ENCODE measurements around the gene RALGAPA2.

RALGAPA2 gene

GRCh38 chr20:20483328-20483727 lies 229.1 kb downstream of the RALGAPA2 start:
- no peaks in the 10 kb centered on the region for H3K36me3 ChIP-seq (ENCODE audit: control insufficient read depth, insufficient read depth, low read length)
- no peak overlapping the region for H3K4me3 ChIP-seq (ENCODE audit: low read length)
- no peak overlapping the region for H3K9ac ChIP-seq (ENCODE audit: low read length)
- no peaks in the 10 kb centered on the region for H3K4me1 ChIP-seq (ENCODE audit: control insufficient read depth, insufficient read depth, low read length)
- H3K9me3 ChIP-seq (ENCODE audit: control insufficient read depth, low read length) = no peaks in the 10 kb centered on the region
- H3K27me3 ChIP-seq (ENCODE audit: control insufficient read depth, insufficient read depth, low read length) = no peaks in the 10 kb centered on the region

GRCh38 chr20:20482453-20482852 lies 230.0 kb downstream of the RALGAPA2 start:
- no peaks in the 10 kb centered on the region for H3K27me3 ChIP-seq (ENCODE audit: control insufficient read depth, insufficient read depth, low read length)
- no peaks in the 10 kb centered on the region for H3K9me3 ChIP-seq (ENCODE audit: control insufficient read depth, low read length)
- no peaks in the 10 kb centered on the region for H3K36me3 ChIP-seq (ENCODE audit: control insufficient read depth, insufficient read depth, low read length)

DNA sequence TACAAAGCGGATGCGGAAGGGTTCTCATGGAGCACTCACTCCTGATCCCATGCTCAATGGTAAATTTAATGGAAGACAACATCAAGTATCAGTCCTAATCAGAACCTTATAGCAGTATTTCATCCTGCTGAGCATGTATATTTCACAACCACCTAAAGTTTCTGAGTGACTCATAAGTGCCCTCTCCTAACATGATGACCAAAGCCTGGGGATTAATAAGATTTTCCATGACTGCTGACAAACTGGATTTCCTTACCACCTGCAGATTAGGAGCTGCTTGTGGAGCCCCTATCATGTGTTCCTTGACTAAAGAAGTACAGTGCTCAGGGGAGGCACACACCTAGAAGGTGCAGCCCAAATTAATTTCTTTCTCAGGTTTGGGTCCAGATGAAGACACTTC lies 231.8 kb downstream of the RALGAPA2 start:
- no peak overlapping the region for H3K4me3 ChIP-seq (ENCODE audit: low read length)
- H3K9me3 ChIP-seq (ENCODE audit: control insufficient read depth, low read length) = no peaks in the 10 kb centered on the region
- H3K27me3 ChIP-seq (ENCODE audit: control insufficient read depth, insufficient read depth, low read length) = no peaks in the 10 kb centered on the region
- no peaks in the 10 kb centered on the region for H3K36me3 ChIP-seq (ENCODE audit: control insufficient read depth, insufficient read depth, low read length)
- H3K9ac ChIP-seq (ENCODE audit: low read length) = no peak overlapping the region
- no peaks in the 10 kb centered on the region for H3K4me1 ChIP-seq (ENCODE audit: control insufficient read depth, insufficient read depth, low read length)

More at GRCh38 chr20:20482453-20482852, 230.0 kb downstream of the RALGAPA2 start:
- Histone ChIP-seq H3K4me3 (ENCODE audit: low read length) (no peak overlapping the region), H3K4me1 (ENCODE audit: control insufficient read depth, insufficient read depth, low read length) (no peaks in the 10 kb centered on the region), H3K9ac (ENCODE audit: low read length) (no peak overlapping the region)

DNA sequence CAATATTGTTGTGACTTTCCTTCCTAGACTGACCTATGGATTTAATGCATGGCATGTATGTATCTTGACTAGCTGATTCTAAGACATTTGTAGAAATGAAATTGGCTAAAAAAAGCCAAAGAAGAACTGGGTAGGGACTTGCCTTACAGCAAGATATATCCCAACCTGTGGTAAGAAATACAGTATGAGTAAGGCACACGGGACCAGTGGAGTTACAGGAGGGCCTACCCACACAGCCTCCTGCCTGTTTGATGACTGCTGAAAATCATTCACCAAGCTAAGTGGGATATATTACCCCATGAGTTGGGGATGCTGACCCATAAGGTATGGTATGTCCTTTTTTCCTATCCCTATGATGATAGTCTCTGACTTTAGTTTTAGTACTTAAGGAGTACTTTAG lies 232.3 kb downstream of the RALGAPA2 start:
- no peaks in the 10 kb centered on the region for H3K9me3 ChIP-seq (ENCODE audit: control insufficient read depth, low read length)
- no peak overlapping the region for H3K4me3 ChIP-seq (ENCODE audit: low read length)
- no peaks in the 10 kb centered on the region for H3K36me3 ChIP-seq (ENCODE audit: control insufficient read depth, insufficient read depth, low read length)
- H3K9ac ChIP-seq (ENCODE audit: low read length) = no peak overlapping the region
- no peaks in the 10 kb centered on the region for H3K4me1 ChIP-seq (ENCODE audit: control insufficient read depth, insufficient read depth, low read length)
- H3K27me3 ChIP-seq (ENCODE audit: control insufficient read depth, insufficient read depth, low read length) = no peaks in the 10 kb centered on the region

DNA sequence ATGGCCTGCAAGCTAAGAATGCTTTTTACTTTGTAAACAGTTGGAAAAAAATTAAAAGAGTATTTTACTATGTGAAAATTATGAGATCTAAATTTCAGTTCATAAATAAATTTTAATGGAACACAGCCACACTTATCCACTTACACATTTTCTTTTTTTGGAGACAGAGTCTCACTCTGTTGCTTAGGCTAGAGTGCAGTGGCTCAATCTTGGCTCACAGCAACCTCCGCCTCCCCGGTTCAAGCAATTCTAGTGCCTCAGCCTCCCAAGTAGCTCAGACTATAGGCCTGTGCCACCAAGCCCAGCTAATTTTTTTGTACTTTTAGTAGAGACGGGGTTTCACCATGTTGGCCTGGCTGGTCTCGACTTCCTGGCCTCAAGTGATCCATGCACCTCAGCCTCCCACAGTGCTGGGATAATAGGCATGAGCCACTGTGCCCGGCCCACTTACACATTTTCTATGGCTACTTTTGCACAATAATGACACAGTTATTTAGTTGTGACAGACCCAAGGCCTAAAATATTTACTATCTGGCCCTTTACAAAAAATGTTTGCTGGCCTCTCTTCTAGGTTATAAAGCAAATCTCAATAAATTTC lies 234.9 kb downstream of the RALGAPA2 start:
- Histone ChIP-seq H3K4me3 (ENCODE audit: low read length) (no peak overlapping the region), H3K36me3 (ENCODE audit: control insufficient read depth, insufficient read depth, low read length) (no peaks in the 10 kb centered on the region), H3K9me3 (ENCODE audit: control insufficient read depth, low read length) (no peaks in the 10 kb centered on the region), H3K4me1 (ENCODE audit: control insufficient read depth, insufficient read depth, low read length) (no peaks in the 10 kb centered on the region), H3K9ac (ENCODE audit: low read length) (no peak overlapping the region), H3K27me3 (ENCODE audit: control insufficient read depth, insufficient read depth, low read length) (no peaks in the 10 kb centered on the region)

GRCh38 chr20:20476504-20476903 lies 235.9 kb downstream of the RALGAPA2 start:
- no peaks in the 10 kb centered on the region for H3K27me3 ChIP-seq (ENCODE audit: control insufficient read depth, insufficient read depth, low read length)
- H3K4me3 ChIP-seq (ENCODE audit: low read length) = no peak overlapping the region
- no peaks in the 10 kb centered on the region for H3K9me3 ChIP-seq (ENCODE audit: control insufficient read depth, low read length)
- H3K4me1 ChIP-seq (ENCODE audit: control insufficient read depth, insufficient read depth, low read length) = no peaks in the 10 kb centered on the region
- H3K36me3 ChIP-seq (ENCODE audit: control insufficient read depth, insufficient read depth, low read length) = no peaks in the 10 kb centered on the region
- H3K9ac ChIP-seq (ENCODE audit: low read length) = no peak overlapping the region

DNA sequence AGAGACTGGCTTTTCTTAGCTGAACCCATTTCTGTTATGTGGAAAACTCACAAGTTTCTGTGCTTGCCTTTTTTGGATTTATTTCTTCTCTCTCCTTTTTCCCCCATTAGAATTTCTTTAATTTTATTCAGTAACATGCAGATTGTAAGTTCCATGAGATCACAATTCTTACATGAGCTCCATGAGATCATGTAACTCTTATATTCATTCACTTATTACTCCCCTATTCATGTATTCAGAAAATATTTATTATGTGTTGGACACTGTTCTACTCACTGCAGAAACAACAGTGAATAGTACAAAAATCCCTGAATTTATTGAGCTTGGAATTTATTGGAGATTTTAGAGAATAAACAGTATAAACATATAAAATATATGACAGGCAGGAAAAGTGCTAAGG lies 238.8 kb downstream of the RALGAPA2 start:
- no peaks in the 10 kb centered on the region for H3K9me3 ChIP-seq (ENCODE audit: control insufficient read depth, low read length)
- H3K9ac ChIP-seq (ENCODE audit: low read length) = no peak overlapping the region
- no peak overlapping the region for H3K4me3 ChIP-seq (ENCODE audit: low read length)
- H3K27me3 ChIP-seq (ENCODE audit: control insufficient read depth, insufficient read depth, low read length) = no peaks in the 10 kb centered on the region
- H3K36me3 ChIP-seq (ENCODE audit: control insufficient read depth, insufficient read depth, low read length) = peaks cover under 1% of the 10 kb centered on the region
- H3K4me1 ChIP-seq (ENCODE audit: control insufficient read depth, insufficient read depth, low read length) = no peaks in the 10 kb centered on the region

DNA sequence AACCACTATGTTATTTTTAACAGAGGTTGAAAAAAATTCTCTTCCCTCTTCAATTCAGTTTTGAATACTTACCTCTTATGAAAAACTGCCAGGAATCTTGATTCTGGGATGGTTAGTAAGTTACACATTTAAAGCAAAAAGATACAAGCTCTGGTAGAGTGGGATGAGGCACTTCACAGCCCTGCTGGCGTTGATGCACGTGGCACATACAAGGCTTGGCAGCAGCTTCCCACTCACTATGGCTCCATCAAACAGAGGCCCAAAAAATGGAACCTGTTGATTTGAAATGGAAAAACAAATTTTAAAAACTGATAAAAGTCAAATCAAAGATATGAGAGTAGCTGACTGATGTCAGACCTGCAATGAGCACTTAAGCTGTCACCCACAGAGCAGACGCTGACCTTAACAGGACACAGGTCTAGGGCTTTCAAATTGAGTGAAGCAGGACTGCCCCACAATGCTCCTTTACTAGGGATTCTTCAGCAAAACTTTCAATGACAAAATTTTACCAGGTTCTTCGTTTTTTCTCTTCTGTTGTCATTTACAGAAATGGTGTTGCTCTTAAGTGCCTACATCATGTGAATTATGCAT lies 239.7 kb downstream of the RALGAPA2 start:
- Histone ChIP-seq H3K36me3 (ENCODE audit: control insufficient read depth, insufficient read depth, low read length) (peaks cover 5% of the 10 kb centered on the region), H3K27me3 (ENCODE audit: control insufficient read depth, insufficient read depth, low read length) (no peaks in the 10 kb centered on the region)

DNA sequence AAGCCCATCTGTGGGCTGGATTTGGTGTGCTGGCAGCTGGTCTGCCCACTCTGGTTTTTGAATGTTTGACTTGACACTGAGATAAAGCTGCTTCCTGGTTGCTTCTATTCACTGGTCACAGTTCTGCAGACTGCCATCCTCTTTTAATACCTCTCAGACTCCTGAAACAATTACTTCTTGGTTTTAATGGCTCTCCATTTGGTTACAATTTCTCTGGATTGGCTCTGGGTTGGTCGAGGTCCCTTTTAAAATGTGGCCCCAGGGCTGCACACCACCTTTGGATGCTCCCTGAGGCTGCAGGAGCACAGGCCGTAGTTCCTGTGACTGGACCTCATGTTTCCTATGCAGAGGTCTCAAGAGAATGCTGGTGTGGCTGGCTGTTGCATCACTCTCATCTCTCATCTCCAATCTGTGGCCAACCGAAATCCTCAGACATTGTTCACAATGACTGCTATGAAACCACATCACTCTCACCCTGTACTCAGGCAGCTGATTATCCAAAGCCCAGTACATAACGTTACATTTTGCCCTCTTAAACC lies 246.0 kb downstream of the RALGAPA2 start:
- no peaks in the 10 kb centered on the region for H3K4me1 ChIP-seq (ENCODE audit: control insufficient read depth, insufficient read depth, low read length)
- H3K4me3 ChIP-seq (ENCODE audit: low read length) = no peak overlapping the region
- H3K9me3 ChIP-seq (ENCODE audit: control insufficient read depth, low read length) = no peaks in the 10 kb centered on the region
- H3K27me3 ChIP-seq (ENCODE audit: control insufficient read depth, insufficient read depth, low read length) = no peaks in the 10 kb centered on the region
- peaks cover 5% of the 10 kb centered on the region for H3K36me3 ChIP-seq (ENCODE audit: control insufficient read depth, insufficient read depth, low read length)
- no peak overlapping the region for H3K9ac ChIP-seq (ENCODE audit: low read length)

More for the DNA sequence above, 239.7 kb downstream of the RALGAPA2 start:
- H3K4me1 ChIP-seq (ENCODE audit: control insufficient read depth, insufficient read depth, low read length) = no peaks in the 10 kb centered on the region
- H3K9me3 ChIP-seq (ENCODE audit: control insufficient read depth, low read length) = no peaks in the 10 kb centered on the region
- H3K9ac ChIP-seq (ENCODE audit: low read length) = no peak overlapping the region
- no peak overlapping the region for H3K4me3 ChIP-seq (ENCODE audit: low read length)

- Histone ChIP-seq H3K36me3 (ENCODE audit: control insufficient read depth, insufficient read depth, low read length) (peaks cover 5% of the 10 kb centered on the region), H3K4me3 (ENCODE audit: low read length) (no peak overlapping the region), H3K9me3 (ENCODE audit: control insufficient read depth, low read length) (no peaks in the 10 kb centered on the region), H3K4me1 (ENCODE audit: control insufficient read depth, insufficient read depth, low read length) (no peaks in the 10 kb centered on the region), H3K27me3 (ENCODE audit: control insufficient read depth, insufficient read depth, low read length) (no peaks in the 10 kb centered on the region), H3K9ac (ENCODE audit: low read length) (no peak overlapping the region)
These were observed 247.2 kb downstream of the RALGAPA2 start for GRCh38 chr20:20465252-20465651.

DNA sequence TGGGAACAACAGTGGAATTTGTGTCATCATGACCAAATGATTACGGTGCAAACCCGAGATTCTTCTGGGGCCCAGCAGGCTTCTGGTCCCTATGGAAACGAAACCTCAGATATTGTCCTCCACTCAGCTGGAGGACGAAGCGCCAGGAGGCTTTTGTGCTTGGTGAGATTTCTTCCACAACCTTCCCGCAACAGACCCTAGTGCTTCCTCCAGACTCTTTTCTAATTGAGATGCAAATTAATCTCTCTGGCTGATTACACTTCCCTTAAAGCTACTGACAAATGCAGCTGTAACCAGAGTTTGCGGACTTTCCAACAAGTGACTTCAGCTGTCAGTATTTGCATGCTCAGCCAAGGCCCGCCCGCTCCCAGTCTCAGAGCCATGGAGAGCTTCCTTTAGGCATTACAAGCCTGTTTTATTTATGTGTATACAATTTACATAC lies 248.5 kb downstream of the RALGAPA2 start:
- Histone ChIP-seq H3K4me3 (ENCODE audit: low read length) (no peak overlapping the region), H3K4me1 (ENCODE audit: control insufficient read depth, insufficient read depth, low read length) (no peaks in the 10 kb centered on the region), H3K36me3 (ENCODE audit: control insufficient read depth, insufficient read depth, low read length) (peaks cover 5% of the 10 kb centered on the region), H3K9ac (ENCODE audit: low read length) (no peak overlapping the region), H3K27me3 (ENCODE audit: control insufficient read depth, insufficient read depth, low read length) (no peaks in the 10 kb centered on the region), H3K9me3 (ENCODE audit: control insufficient read depth, low read length) (no peaks in the 10 kb centered on the region)

GRCh38 chr20:20462185-20462584 lies 250.3 kb downstream of the RALGAPA2 start:
- Histone ChIP-seq H3K9ac (ENCODE audit: low read length) (no peak overlapping the region), H3K4me1 (ENCODE audit: control insufficient read depth, insufficient read depth, low read length) (no peaks in the 10 kb centered on the region), H3K36me3 (ENCODE audit: control insufficient read depth, insufficient read depth, low read length) (peaks cover 3% of the 10 kb centered on the region), H3K27me3 (ENCODE audit: control insufficient read depth, insufficient read depth, low read length) (no peaks in the 10 kb centered on the region), H3K9me3 (ENCODE audit: control insufficient read depth, low read length) (no peaks in the 10 kb centered on the region), H3K4me3 (ENCODE audit: low read length) (no peak overlapping the region)

Measured in mucosa of stomach (tissue), 1 donor.